Thoracic aorta (tissue), 2 donors: ENCODE results near the gene CADPS. TPM values are rescaled to one million over a fixed set of nuclear protein-coding genes. Genes with fewer than 3 reads are reported as not detected.

ENCODE experiments used
- ATAC-seq: fragments of 150-250 bp; one replicate; pipeline ENCODE4 v1.8.0; 2017; ENCODE audit warnings: low read depth; ENCODE audit not compliant: insufficient number of reproducible peaks, low FRiP score
- DNase-seq: peaks from one replicate; pipeline ENCODE4 v3.0.0-alpha.2; 2020; ENCODE audit warnings: low spot score
- H3K27ac ChIP-seq, 2 donors: fragments of 200-600 bp; sonication (generic); 1 replicate in 1 of 2; 2 replicates in 1 of 2; pipeline ENCODE4 v1.5.1; 2016; ENCODE audit warnings: mild to moderate bottlenecking in 2 of 2, moderate library complexity in 2 of 2
- H3K27me3 ChIP-seq: fragments of 200-600 bp; sonication (generic); replicated peaks from 2 replicates; pipeline ENCODE4 v1.6.0; 2016; ENCODE audit warnings: mild to moderate bottlenecking; ENCODE audit not compliant: insufficient read depth
- H3K36me3 ChIP-seq: fragments of 200-600 bp; sonication (generic); one replicate; pipeline ENCODE4 v1.5.1; 2016
- H3K4me1 ChIP-seq, 2 donors: fragments of 200-600 bp; sonication (generic); 1 replicate in 1 of 2; 2 replicates in 1 of 2; pipeline versions ENCODE4 v1.5.1 to v1.6.0; 2016; ENCODE audit warnings: low read depth in 2 of 2, mild to moderate bottlenecking in 1 of 2; ENCODE audit not compliant: control insufficient read depth in 1 of 2
- H3K4me3 ChIP-seq: fragments of 200-600 bp; sonication (generic); 2 replicates; pipeline ENCODE4 v1.5.1; 2016; ENCODE audit warnings: mild to moderate bottlenecking
- H3K9me3 ChIP-seq: fragments of 200-600 bp; sonication (generic); 2 replicates; pipeline ENCODE4 v1.5.1; 2016
- total RNA-seq, 2 donors: library from RNA; depleted of rRNA; stranded (reverse); fragments of >200 nt; gene quantifications; one replicate each; pipeline versions ENCODE4 v1.1.0 to v1.2.3, GENCODE V29; 2016
- TF ChIP-seq, protein P1 (sequence below): fragments of 200-600 bp; sonication (generic); IDR thresholded peaks from one replicate; pipeline ENCODE4 v1.5.1; 2019; ENCODE audit warnings: antibody characterized with exemption

The CADPS gene
- total RNA-seq, 2 donors from 2014 or later = 0.14 to 7.2 TPM

DNA sequence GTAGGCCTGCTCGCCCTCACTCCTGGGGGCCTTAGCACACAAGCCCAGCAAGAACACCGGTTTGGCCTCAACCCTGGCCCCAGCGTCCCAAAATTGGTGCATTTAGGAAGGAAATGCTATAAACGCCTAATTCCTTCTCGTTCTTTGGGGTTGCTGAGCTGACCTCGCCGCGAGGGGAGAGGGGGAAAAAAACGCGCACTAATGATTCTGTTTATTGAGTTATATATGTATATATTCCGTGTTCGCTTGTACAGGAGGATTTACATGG is 505.8 kb downstream of the CADPS start:
- Histone ChIP-seq H3K27me3 (peaks cover 38% of the 10 kb centered on the region), H3K36me3 (no peaks in the 10 kb centered on the region), H3K4me1 (peaks cover 17 to 63% of the 10 kb centered on the region in 2 donors), H3K27ac (peak overlapping the region in 1 of 2 donors; percentile 5), H3K4me3 (peak overlapping the region; percentile 50), H3K9me3 (no peaks in the 10 kb centered on the region)
- no peak for ATAC-seq
- DNase-seq = no peak
- TF ChIP-seq, protein P1, sequence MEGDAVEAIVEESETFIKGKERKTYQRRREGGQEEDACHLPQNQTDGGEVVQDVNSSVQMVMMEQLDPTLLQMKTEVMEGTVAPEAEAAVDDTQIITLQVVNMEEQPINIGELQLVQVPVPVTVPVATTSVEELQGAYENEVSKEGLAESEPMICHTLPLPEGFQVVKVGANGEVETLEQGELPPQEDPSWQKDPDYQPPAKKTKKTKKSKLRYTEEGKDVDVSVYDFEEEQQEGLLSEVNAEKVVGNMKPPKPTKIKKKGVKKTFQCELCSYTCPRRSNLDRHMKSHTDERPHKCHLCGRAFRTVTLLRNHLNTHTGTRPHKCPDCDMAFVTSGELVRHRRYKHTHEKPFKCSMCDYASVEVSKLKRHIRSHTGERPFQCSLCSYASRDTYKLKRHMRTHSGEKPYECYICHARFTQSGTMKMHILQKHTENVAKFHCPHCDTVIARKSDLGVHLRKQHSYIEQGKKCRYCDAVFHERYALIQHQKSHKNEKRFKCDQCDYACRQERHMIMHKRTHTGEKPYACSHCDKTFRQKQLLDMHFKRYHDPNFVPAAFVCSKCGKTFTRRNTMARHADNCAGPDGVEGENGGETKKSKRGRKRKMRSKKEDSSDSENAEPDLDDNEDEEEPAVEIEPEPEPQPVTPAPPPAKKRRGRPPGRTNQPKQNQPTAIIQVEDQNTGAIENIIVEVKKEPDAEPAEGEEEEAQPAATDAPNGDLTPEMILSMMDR = no peak

DNA sequence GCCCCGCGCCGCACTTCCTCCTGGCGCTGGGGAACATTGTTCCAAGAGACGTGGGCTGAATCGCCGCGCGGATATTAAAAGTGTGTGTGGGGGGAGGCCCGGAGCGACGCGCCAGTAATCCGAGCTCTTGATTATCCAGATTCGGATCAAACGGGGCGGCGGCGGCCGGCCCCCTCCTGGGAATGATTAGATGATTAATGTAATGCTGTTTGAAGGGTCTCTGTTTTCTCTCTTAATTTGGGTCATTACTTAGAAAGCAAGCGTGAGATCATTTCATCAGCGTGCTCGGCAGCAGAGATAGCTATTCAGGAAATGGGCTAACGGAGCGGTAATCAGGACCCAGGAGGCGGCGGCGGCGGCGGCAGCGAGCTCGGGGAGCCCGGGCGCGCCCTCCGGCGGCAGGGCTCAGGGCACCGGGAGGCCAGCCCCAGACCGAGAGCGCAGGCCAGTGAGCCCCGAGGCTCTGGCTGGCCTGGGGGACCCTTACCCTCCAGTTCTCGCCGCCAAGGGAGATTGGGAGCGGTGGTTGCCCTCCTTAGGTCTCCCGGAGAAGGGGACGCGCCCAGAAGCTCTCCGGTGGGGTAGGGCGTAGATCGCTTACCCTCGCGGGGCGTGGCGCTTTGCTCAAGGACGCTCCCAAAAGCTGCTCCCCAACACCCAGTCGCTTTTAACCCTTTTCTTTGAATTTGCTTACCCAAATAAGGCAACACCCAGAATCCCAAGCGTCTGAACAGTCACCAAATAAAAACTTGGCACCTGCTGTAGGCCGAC is 506.3 kb downstream of the CADPS start:
- DNase-seq (no peak), ATAC-seq (no peak)
- H3K4me3 ChIP-seq = peak overlapping the region; percentile 50
- peak overlapping the region in 1 of 2 donors; percentile 5 for H3K27ac ChIP-seq
- TF ChIP-seq, protein P1 = no peak
- H3K36me3 ChIP-seq = no peaks in the 10 kb centered on the region
- H3K27me3 ChIP-seq = peaks cover 38% of the 10 kb centered on the region
- H3K9me3 ChIP-seq = no peaks in the 10 kb centered on the region
- H3K4me1 ChIP-seq = peaks cover 11 to 60% of the 10 kb centered on the region in 2 donors

DNA sequence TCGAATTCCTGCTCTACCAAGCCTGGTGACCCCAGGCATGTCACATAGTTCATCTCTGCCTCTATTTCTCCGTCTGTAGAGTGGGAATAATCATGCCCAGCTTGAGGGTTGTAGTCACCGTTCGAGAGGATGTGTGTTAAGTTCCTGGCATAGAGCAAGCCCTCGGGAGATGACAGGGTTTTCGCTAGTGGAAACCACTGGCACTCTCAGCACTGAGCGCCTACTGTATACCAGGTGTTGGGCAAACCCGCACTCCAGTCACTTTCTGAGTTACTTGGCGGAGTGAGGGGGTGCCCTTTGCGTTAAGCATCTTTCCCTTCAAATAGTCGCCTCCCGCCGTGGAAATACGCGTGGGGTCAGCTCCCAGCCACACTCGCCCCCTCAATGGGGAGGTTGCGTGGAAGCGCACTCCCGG is 506.9 kb downstream of the CADPS start:
- Histone ChIP-seq H3K36me3 (no peaks in the 10 kb centered on the region), H3K27ac (no peak overlapping the region), H3K4me3 (no peak overlapping the region), H3K9me3 (no peaks in the 10 kb centered on the region), H3K27me3 (peaks cover 38% of the 10 kb centered on the region), H3K4me1 (peaks cover 10 to 54% of the 10 kb centered on the region in 2 donors)
- ATAC-seq (no peak), DNase-seq (no peak)
- TF ChIP-seq, protein P1 = no peak

DNA sequence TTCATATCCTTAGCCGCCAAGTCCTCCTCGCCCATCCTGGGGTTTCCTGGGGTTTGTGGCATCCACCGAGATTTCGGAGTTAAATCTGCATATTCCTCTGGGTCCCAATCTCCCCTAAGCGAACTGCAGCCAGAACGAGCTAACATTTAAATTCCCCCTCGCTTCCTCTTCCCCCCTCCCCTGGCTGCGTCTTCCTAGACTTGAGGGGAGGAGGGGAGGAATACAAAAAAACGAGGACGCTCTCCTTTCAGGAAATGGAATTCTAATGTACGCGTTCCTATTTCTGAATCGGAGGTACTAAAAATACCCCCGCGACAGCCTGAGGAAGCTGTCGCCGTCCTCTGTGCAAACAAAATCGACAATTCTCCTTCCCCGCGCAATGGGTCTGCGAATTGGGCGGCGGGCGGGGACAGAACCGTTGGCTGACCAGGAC is 507.4 kb downstream of the CADPS start:
- no peak overlapping the region for H3K4me3 ChIP-seq
- TF ChIP-seq, protein P1 = no peak
- peaks cover 37% of the 10 kb centered on the region for H3K27me3 ChIP-seq
- ATAC-seq = no peak
- no peak overlapping the region for H3K27ac ChIP-seq
- no peak for DNase-seq
- H3K4me1 ChIP-seq = peaks cover 10 to 49% of the 10 kb centered on the region in 2 donors
- no peaks in the 10 kb centered on the region for H3K36me3 ChIP-seq
- H3K9me3 ChIP-seq = no peaks in the 10 kb centered on the region

DNA sequence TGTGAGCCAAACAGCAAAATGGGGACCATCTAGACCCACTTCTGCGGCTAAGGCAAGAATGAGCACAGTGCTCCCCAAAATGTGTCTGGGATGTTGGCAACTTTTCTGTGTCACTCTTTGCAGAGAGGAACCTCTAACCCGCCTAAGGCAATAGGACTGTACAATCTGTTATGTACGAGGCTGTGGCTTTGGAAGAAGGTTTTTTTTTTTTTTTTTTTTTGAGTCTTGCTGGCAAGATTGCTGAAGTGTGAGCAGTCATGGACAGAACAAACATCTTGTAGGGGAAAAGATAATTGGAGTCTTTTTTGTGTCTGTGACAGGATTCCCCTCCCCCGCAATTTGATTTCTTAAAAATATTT is 509.1 kb downstream of the CADPS start:
- ATAC-seq (no peak), DNase-seq (no peak)
- TF ChIP-seq, protein P1 = no peak
- peaks cover 24% of the 10 kb centered on the region for H3K27me3 ChIP-seq
- H3K27ac ChIP-seq = no peak overlapping the region
- no peaks in the 10 kb centered on the region for H3K9me3 ChIP-seq
- H3K4me1 ChIP-seq = peaks cover 10 to 33% of the 10 kb centered on the region in 2 donors
- H3K4me3 ChIP-seq = no peak overlapping the region
- no peaks in the 10 kb centered on the region for H3K36me3 ChIP-seq
